GM12878 (cell line): Measurements from ENCODE around the gene TMEM132D. TPM values are rescaled to one million over a fixed set of nuclear protein-coding genes. Genes with fewer than 3 reads are reported as not detected.

ENCODE experiments used
- ATAC-seq: fragments of 200-7000 bp; cut with Tn5 transposase; 3 replicates; pipeline ENCODE4 v1.9.1; 2020; ENCODE audit warnings: mild to moderate bottlenecking, moderate library complexity
- BruUV-seq: library from RNA; stranded (reverse); fragments of 400-500 nt; replicated peaks from 2 replicates; lab custom pipeline; 2021; lab: Mats Ljungman, UMichigan
- CTCF ChIA-PET: fragments of 300-600 bp; sonication (Branson Sonifier 250); formaldehyde crosslinking; extraction: SDS; loops from one replicate; lab custom pipeline; 2021; ENCODE audit warnings: inconsistent platforms; lab: Yijun Ruan, JAX
- POLR2A ChIA-PET: fragments of 350-600 bp; formaldehyde crosslinking; extraction: SDS; loops from one replicate; lab custom pipeline; 2021; ENCODE audit warnings: inconsistent platforms; lab: Charles Lee
- RAD21 ChIA-PET: fragments of 300-600 bp; sonication (Branson Sonifier 250); formaldehyde crosslinking; loops from one replicate; lab custom pipeline; 2023; ENCODE audit warnings: antibody characterized with exemption; ENCODE audit not compliant: unreplicated experiment; lab: Charles Lee
- SMC1A ChIA-PET: fragments of 300-600 bp; sonication (Branson Sonifier 250); formaldehyde crosslinking; loops from one replicate; lab custom pipeline; 2023; ENCODE audit not compliant: unreplicated experiment, uncharacterized antibody; lab: Charles Lee
- DNase-seq: peaks from one replicate; pipeline ENCODE4 v3.0.0-alpha.2; 2011; ENCODE audit warnings: low read depth, low spot score
- FAIRE-seq: peaks from 3 replicates; lab custom pipeline; 2011; peaks lifted over from hg19 to GRCh38; lab: Jason Lieb, UNC
- H2AFZ ChIP-seq: 2 replicates; pipeline ENCODE4 v1.6.0; 2011; ENCODE audit warnings: low read depth, low read length, control low read depth; ENCODE audit not compliant: control insufficient read depth
- H3K27ac ChIP-seq: 2 replicates; pipeline ENCODE4 v1.5.1; 2011; ENCODE audit warnings: control low read depth; ENCODE audit not compliant: control insufficient read depth, insufficient read depth
- H3K27me3 ChIP-seq, 2 experiments: replicated peaks in 1 of 2; 2 replicates each; pipeline versions ENCODE4 v1.6.0 to v1.6.1; 2011; ENCODE audit warnings: low read length in 1 of 2; ENCODE audit not compliant: control insufficient read depth in 2 of 2, insufficient read depth in 2 of 2
- H3K36me3 ChIP-seq, 2 experiments: 2 replicates each; pipeline ENCODE4 v1.5.1; 2011; ENCODE audit warnings: low read length in 1 of 2; ENCODE audit not compliant: control insufficient read depth in 2 of 2, insufficient read depth in 2 of 2
- H3K4me1 ChIP-seq: 2 replicates; pipeline ENCODE4 v1.6.1; 2011; ENCODE audit warnings: mild to moderate bottlenecking, low read length, moderate library complexity, mixed read lengths; ENCODE audit not compliant: control insufficient read depth, insufficient read depth
- H3K4me2 ChIP-seq: 2 replicates; pipeline ENCODE4 v1.6.0; 2011; ENCODE audit warnings: control low read depth; ENCODE audit not compliant: control insufficient read depth, insufficient read depth
- H3K4me3 ChIP-seq: fragments of 200-600 bp; sonication (generic); 2 replicates; pipeline ENCODE4 v1.5.1; 2016
- H3K79me2 ChIP-seq: 2 replicates; pipeline ENCODE4 v1.6.0; 2011; ENCODE audit warnings: low read length; ENCODE audit not compliant: control insufficient read depth, insufficient read depth
- H3K9ac ChIP-seq: 2 replicates; pipeline ENCODE4 v1.8.0; 2011; ENCODE audit warnings: low read length, control low read depth, mixed read lengths; ENCODE audit not compliant: control insufficient read depth, insufficient read depth
- H3K9me3 ChIP-seq: replicated peaks from 3 replicates; pipeline ENCODE4 v1.5.1; 2011; ENCODE audit warnings: mild to moderate bottlenecking, low read length; ENCODE audit not compliant: control insufficient read depth, insufficient read depth
- H4K20me1 ChIP-seq: 2 replicates; pipeline ENCODE4 v1.6.0; 2011; ENCODE audit not compliant: control insufficient read depth, insufficient read depth
- CBX3 ChIP-seq: fragments of 200-600 bp; sonication (generic); IDR thresholded peaks from 2 replicates; pipeline ENCODE4 v1.6.1; 2016; ENCODE audit warnings: low read depth, borderline replicate concordance
- CREM ChIP-seq: IDR thresholded peaks from 2 replicates; pipeline ENCODE4 v1.6.1; 2014; ENCODE audit warnings: antibody characterized with exemption, low read depth
- EP300 ChIP-seq, 2 experiments: fragments of 150-350 bp in 1 of 2; IDR thresholded peaks; 2 replicates each; pipeline ENCODE4 v1.6.1; 2011 to 2012; ENCODE audit warnings: low read depth in 2 of 2, low read length in 2 of 2, borderline replicate concordance in 1 of 2, improper control_type of control experiment in 1 of 2, inconsistent platforms in 1 of 2; ENCODE audit not compliant: control insufficient read depth in 1 of 2
- MEF2A ChIP-seq: IDR thresholded peaks from 2 replicates; pipeline ENCODE4 v1.6.1; 2011; ENCODE audit warnings: low read depth, mild to moderate bottlenecking, low read length, moderate library complexity; ENCODE audit not compliant: insufficient read depth
- MEF2B ChIP-seq: fragments of 450-650 bp; IDR thresholded peaks from 2 replicates; pipeline ENCODE4 v1.6.1; 2018; ENCODE audit warnings: mild to moderate bottlenecking, moderate library complexity; ENCODE audit not compliant: partially characterized antibody, poor library complexity, severe bottlenecking
- MTA3 ChIP-seq: IDR thresholded peaks from 2 replicates; pipeline ENCODE4 v1.6.1; 2012; ENCODE audit warnings: low read length, inconsistent platforms, borderline replicate concordance
- MYB ChIP-seq: fragments of 150-350 bp; IDR thresholded peaks from 2 replicates; pipeline ENCODE4 v1.6.1; 2014; ENCODE audit warnings: mild to moderate bottlenecking, low read depth, low read length, borderline replicate concordance
- NFIC ChIP-seq: IDR thresholded peaks from 2 replicates; pipeline ENCODE4 v1.6.1; 2012; ENCODE audit warnings: low read depth, mild to moderate bottlenecking, inconsistent platforms, low read length, moderate library complexity
- NFXL1 ChIP-seq: fragments of 450-650 bp; IDR thresholded peaks from 2 replicates; pipeline ENCODE4 v1.6.1; 2017; ENCODE audit warnings: antibody characterized with exemption, mild to moderate bottlenecking, borderline replicate concordance
- PML ChIP-seq: IDR thresholded peaks from 2 replicates; pipeline ENCODE4 v1.6.1; 2012; ENCODE audit warnings: low read length, inconsistent platforms
- POU2F2 ChIP-seq: IDR thresholded peaks from 3 replicates; pipeline ENCODE4 v1.6.1; 2011; ENCODE audit warnings: low read depth, mild to moderate bottlenecking, low read length, borderline replicate concordance
- RAD51 ChIP-seq: fragments of 450-650 bp; IDR thresholded peaks from 2 replicates; pipeline ENCODE4 v1.6.1; 2016; ENCODE audit warnings: moderate library complexity, mild to moderate bottlenecking, inconsistent platforms
- RCOR1 ChIP-seq: conservative IDR thresholded peaks from 2 replicates; pipeline ENCODE4 v1.6.1; 2012; ENCODE audit warnings: low read depth, low read length, improper control_type of control experiment
- SMAD1 ChIP-seq: fragments of 450-650 bp; IDR thresholded peaks from 2 replicates; pipeline ENCODE4 v1.6.1; 2018; ENCODE audit warnings: mild to moderate bottlenecking, low read depth; ENCODE audit not compliant: partially characterized antibody
- SMARCA5 ChIP-seq: fragments of 450-650 bp; IDR thresholded peaks from 2 replicates; pipeline ENCODE4 v1.6.1; 2017; ENCODE audit warnings: mild to moderate bottlenecking
- SMC3 ChIP-seq: IDR thresholded peaks from 2 replicates; pipeline ENCODE4 v1.6.1; 2011; ENCODE audit warnings: low read length, improper control_type of control experiment, borderline replicate concordance
- ZNF24 ChIP-seq: fragments of 450-650 bp; IDR thresholded peaks from 2 replicates; pipeline ENCODE4 v1.6.1; 2017; ENCODE audit warnings: antibody characterized with exemption, mild to moderate bottlenecking
- ZNF384 ChIP-seq: IDR thresholded peaks from 2 replicates; pipeline ENCODE4 v1.6.1; 2012; ENCODE audit warnings: low read depth, mild to moderate bottlenecking, low read length, improper control_type of control experiment, borderline replicate concordance
- ZNF622 ChIP-seq: fragments of 450-650 bp; IDR thresholded peaks from 2 replicates; pipeline ENCODE4 v1.6.1; 2017; ENCODE audit warnings: mild to moderate bottlenecking, inconsistent platforms
- WGBS: methylation state at CpG from one replicate; pipeline ENCODE4 v1.1.6; 2016; ENCODE audit warnings: low lambda C conversion rate; ENCODE audit not compliant: insufficient replicate concordance, insufficient coverage; ENCODE audit errors: missing lambda C conversion rate; 5-methylcytosine and 5-hydroxymethylcytosine counted together
- in situ Hi-C: fragments of 300-500 bp; cut with MboI; formaldehyde crosslinking; loops from 9 replicates; pipeline ENCODE4 v1.14.3; 2018; ENCODE audit warnings: mixed read lengths
- intact Hi-C: fragments of 100-400 bp; cut with micrococcal nuclease; formaldehyde crosslinking; loops from one replicate; pipeline ENCODE4 v1.14.2; 2022; ENCODE audit not compliant: unreplicated experiment
- polyA plus RNA-seq, 11 experiments: library from polyadenylated mRNA; depleted of rRNA in 4 of 11; unstranded in 6 of 11; stranded (reverse) in 5 of 11; fragments of >200 nt; fragmentation: Nextera tagmentation in 4 of 11; fragmentation: Illumina TruSeq in 1 of 11; extraction: Ambion mirVana in 4 of 11; extraction: Trizol in 1 of 11; gene quantifications; 1 replicate in 1 of 11; 2 replicates in 10 of 11; pipeline versions ENCODE4 v1.2.1 to v1.2.3, GENCODE V29; 2011 to 2016; ENCODE audit warnings: inconsistent platforms in 2 of 11, missing spikeins in 2 of 11, low read depth in 1 of 11
- total RNA-seq, 4 experiments: library from RNA; depleted of rRNA in 3 of 4; stranded (reverse); fragments of >200 nt in 3 of 4; fragmentation: Illumina TruSeq in 1 of 4; extraction: Trizol in 1 of 4; gene quantifications; 2 replicates each; pipeline versions ENCODE4 v1.2.1 to v1.2.3, GENCODE V29; 2013 to 2021
- TF ChIP-seq, protein P1 (sequence below): fragments of 450-650 bp; formaldehyde crosslinking; IDR thresholded peaks from 2 replicates; pipeline ENCODE4 v1.5.0; 2022; ENCODE audit warnings: mild to moderate bottlenecking, missing genetic modification characterization

TMEM132D gene
- total and polyA plus RNA-seq, 10 of the 15 experiments (the other 5 are each of a cell fraction or from before 2014, with no cell fraction given), result under 0.01 to 0.12 (median 0.02) TPM; not detected in 3

DNA sequence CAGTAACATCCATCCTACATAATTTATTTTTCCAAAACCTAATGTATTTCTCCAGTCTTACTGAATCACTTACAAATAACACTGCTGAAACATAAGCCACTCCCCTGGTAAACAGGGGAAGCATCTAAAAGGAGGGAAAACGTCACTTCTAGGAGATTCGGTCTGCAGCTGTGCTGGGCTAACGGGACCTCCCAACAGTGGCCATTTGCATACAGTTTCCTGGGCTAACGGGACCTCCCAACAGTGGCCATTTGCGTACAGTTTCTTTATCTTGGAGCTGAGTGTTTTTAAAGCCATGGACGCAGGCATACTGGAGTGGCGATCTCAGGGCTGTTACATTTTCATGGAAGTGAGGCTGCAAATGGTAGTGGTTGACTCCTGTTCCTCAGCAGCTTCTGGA, 242.9 kb downstream of the TMEM132D start (continued):
- no peak for TF ChIP-seq RCOR1

DNA sequence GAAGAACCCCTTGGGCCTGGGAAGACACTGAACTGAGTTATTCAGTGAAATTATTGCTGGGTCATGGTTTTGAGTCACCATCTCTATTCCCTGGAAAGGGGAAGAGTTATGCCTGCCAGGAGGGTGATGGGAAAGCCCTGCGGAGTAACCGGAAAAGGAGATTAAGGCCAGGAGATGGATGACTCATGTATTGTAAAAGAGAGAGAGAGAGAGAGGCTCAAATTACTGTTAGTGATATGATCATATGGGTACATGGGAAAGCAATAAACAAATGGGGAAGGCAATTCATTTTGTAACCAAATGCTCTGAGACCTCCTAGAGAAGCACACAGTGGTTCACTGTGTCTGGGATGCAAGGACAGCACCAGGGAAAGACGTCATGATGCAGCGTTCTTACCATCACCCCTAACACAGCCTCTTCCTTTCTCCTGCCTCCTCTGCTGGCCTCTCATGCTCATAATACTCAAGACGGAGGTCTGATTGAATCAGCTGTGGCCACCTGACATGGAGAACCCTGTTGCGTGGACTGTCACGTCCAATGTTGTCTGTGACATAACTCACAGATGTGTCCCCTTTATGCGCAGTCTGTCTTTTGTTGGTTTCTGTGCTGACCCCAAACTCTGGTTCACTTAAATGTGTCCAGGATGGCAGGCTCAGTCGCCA, 243.7 kb downstream of the TMEM132D start:
- H4K20me1 ChIP-seq, result no peaks in the 10 kb centered on the region
- RAD21 ChIA-PET, result no interaction called here
- no peaks in the 10 kb centered on the region for H3K79me2 ChIP-seq
- in situ Hi-C loops, result no loop called here
- FAIRE-seq (no peak), DNase-seq (no peak)
- no peak overlapping the region for H3K27ac ChIP-seq
- TF ChIP-seq SMAD1 (no peak), CREM (no peak), CBX3 (no peak), MYB (no peak), ZNF622 (no peak), RAD51 (no peak), EP300 (IDR thresholded peaks at IDR 0.05; ENCODE audit: borderline replicate concordance in 1 of 2, control insufficient read depth in 1 of 2, low read depth in 2 of 2, low read length in 2 of 2) (no peak), ZNF384 (no peak), PML (no peak), MEF2B (no peak), SMC3 (no peak), ZNF24 (no peak), POU2F2 (no peak), NFIC (no peak), SMARCA5 (no peak), MTA3 (no peak), NFXL1 (no peak), MEF2A (no peak)
- TF ChIP-seq, protein P1, sequence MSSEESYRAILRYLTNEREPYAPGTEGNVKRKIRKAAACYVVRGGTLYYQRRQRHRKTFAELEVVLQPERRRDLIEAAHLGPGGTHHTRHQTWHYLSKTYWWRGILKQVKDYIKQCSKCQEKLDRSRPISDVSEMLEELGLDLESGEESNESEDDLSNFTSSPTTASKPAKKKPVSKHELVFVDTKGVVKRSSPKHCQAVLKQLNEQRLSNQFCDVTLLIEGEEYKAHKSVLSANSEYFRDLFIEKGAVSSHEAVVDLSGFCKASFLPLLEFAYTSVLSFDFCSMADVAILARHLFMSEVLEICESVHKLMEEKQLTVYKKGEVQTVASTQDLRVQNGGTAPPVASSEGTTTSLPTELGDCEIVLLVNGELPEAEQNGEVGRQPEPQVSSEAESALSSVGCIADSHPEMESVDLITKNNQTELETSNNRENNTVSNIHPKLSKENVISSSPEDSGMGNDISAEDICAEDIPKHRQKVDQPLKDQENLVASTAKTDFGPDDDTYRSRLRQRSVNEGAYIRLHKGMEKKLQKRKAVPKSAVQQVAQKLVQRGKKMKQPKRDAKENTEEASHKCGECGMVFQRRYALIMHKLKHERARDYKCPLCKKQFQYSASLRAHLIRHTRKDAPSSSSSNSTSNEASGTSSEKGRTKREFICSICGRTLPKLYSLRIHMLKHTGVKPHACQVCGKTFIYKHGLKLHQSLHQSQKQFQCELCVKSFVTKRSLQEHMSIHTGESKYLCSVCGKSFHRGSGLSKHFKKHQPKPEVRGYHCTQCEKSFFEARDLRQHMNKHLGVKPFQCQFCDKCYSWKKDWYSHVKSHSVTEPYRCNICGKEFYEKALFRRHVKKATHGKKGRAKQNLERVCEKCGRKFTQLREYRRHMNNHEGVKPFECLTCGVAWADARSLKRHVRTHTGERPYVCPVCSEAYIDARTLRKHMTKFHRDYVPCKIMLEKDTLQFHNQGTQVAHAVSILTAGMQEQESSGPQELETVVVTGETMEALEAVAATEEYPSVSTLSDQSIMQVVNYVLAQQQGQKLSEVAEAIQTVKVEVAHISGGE (CRISPR knock-in tag), result no peak
- TF ChIP-seq, all 136 proteins: peak for 0
- no peak overlapping the region for H2AFZ ChIP-seq
- H3K9ac ChIP-seq, result no peak overlapping the region
- no peaks in the 10 kb centered on the region for H3K4me1 ChIP-seq
- ChIA-PET POLR2A (no interaction called here), CTCF (no interaction called here), SMC1A (no interaction called here)
- H3K27me3 ChIP-seq, result no peaks in the 10 kb centered on the region
- no TSS peak for BruUV-seq
- no peak for ATAC-seq
- no peak overlapping the region for H3K4me3 ChIP-seq
- no peak overlapping the region for H3K4me2 ChIP-seq
- no peaks in the 10 kb centered on the region for H3K36me3 ChIP-seq
- WGBS, result 47% methylated on average over 9 of the region's 9 CpGs
- no peaks in the 10 kb centered on the region for H3K9me3 ChIP-seq
- intact Hi-C loops, result no loop called here
